ENCODE measurements around the gene BTC.

Gene BTC, protein sequence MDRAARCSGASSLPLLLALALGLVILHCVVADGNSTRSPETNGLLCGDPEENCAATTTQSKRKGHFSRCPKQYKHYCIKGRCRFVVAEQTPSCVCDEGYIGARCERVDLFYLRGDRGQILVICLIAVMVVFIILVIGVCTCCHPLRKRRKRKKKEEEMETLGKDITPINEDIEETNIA

DNA sequence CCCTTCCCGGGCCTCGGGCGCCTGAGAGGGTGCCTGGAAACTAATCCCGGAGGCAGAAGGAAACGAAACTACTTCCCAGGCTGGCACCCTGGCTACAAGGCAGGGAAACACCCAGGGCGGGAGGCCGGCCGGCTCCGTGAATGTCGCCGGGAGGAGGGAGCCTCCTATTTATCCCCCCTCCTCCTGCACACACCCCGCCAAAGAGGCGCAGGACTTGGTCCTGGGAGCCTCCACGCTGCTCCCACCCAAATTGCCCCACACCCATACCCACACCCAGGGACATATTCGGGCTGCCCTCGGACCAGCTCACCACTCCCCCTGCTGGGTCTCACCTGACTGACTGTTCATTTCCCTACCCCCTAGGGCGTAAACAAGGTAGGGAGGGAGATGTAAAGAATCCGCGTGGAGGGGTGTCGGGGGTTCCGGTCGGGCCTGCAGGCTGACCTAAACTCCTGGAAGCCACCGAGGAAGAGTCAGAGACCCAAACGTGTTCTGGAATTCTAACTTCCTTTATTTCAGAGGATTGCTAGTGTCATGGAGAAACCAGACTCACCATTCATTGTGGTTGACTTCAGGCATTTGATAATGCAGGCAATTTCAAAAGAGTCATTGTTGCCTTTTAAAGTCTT, at the start of gene BTC:
Gene BTC, minus strand, starts transcription at position 142 of the 629 bp plus-strand sequence. CDS start 198 bp downstream, outside the sequence.
- peaks cover 61% of the 10 kb centered on the region for H3K27me3 Mint-ChIP-seq (ENCODE audit: low read depth)
- H3K36me3 Mint-ChIP-seq (ENCODE audit: low read depth), result no peaks in the 10 kb centered on the region
- no peaks in the 10 kb centered on the region for H3K9me3 Mint-ChIP-seq
- peaks cover 11% of the 10 kb centered on the region for H3K4me1 Mint-ChIP-seq
- TF ChIP-seq, protein P1, sequence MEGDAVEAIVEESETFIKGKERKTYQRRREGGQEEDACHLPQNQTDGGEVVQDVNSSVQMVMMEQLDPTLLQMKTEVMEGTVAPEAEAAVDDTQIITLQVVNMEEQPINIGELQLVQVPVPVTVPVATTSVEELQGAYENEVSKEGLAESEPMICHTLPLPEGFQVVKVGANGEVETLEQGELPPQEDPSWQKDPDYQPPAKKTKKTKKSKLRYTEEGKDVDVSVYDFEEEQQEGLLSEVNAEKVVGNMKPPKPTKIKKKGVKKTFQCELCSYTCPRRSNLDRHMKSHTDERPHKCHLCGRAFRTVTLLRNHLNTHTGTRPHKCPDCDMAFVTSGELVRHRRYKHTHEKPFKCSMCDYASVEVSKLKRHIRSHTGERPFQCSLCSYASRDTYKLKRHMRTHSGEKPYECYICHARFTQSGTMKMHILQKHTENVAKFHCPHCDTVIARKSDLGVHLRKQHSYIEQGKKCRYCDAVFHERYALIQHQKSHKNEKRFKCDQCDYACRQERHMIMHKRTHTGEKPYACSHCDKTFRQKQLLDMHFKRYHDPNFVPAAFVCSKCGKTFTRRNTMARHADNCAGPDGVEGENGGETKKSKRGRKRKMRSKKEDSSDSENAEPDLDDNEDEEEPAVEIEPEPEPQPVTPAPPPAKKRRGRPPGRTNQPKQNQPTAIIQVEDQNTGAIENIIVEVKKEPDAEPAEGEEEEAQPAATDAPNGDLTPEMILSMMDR (IDR thresholded peaks at IDR 0.05; ENCODE audit: unreplicated experiment in 3 of 3), result peak; percentile 24 to 39 (median 29)
- H3K4me3 Mint-ChIP-seq, result peak within 1 kb of the TSS; percentile 87 to 89 (median 88)
- peak within 1 kb of the TSS; percentile 66 to 93 (median 66) for H3K27ac Mint-ChIP-seq

DNA sequence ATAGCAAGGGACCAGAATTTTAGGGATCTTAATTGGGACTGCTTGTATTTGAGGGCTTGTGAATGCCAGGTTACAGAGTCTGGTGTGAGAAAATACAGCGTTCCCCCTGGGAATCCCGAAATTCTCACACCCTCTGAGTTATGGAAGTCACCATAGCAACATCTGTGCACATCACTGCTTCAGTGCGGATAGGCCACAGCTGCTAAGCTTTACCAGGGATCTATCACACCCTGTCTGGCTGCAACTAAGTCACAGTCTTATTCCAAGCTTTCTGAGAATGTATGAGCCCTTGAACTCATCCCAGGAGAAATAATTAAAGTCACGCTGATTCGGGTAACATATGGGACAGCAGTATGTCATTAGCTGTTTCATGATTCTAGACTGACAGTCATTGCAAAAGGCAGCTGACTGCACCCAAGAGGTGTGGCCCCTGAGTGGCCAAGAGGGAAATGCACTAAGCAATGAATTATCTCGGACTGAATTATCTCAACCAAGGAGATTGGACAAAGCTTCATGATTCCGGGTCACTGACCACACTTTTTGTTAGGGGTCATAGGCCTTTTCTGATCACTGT, 46.7 kb upstream of the BTC start:
- Mint-ChIP-seq H3K9me3 (peaks cover 3% of the 10 kb centered on the region), H3K36me3 (ENCODE audit: low read depth) (no peaks in the 10 kb centered on the region), H3K27ac (no peak overlapping the region), H3K27me3 (ENCODE audit: low read depth) (no peaks in the 10 kb centered on the region), H3K4me1 (no peaks in the 10 kb centered on the region), H3K4me3 (no peak overlapping the region)
- TF ChIP-seq, protein P1 (IDR thresholded peaks at IDR 0.05; ENCODE audit: unreplicated experiment in 3 of 3), result no peak

DNA sequence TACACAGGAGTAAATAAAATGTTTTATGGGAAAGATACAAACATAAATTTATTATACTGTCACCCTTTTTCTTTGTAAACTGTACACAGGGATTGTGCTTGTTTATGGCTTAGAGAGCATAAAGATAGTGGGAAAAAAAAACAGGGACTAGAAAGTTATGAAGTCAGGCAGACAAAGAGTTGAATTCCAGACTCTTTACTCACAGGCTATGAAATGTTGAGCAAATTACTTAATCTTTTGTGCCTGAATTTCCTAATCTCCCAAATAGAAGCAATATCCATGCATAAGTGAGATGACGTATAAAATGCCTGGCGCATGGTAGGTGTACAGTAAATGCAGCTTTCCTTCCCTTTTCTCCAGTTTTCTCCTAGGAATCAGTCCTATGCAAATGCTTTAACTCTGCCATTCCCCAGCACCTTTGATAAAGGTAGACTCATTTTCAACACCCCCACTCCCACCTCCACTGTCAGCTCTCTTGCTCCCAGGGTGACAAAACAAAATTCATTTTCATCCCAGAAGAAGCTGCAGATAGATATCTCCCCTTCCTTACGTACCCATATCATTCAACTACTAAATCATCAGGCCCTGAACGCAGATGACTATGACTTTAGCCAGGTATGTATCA, 44.5 kb upstream of the BTC start:
- H3K27ac Mint-ChIP-seq, result no peak overlapping the region
- TF ChIP-seq, protein P1 (IDR thresholded peaks at IDR 0.05; ENCODE audit: unreplicated experiment in 3 of 3), result no peak
- no peaks in the 10 kb centered on the region for H3K4me1 Mint-ChIP-seq
- no peaks in the 10 kb centered on the region for H3K36me3 Mint-ChIP-seq (ENCODE audit: low read depth)
- no peaks in the 10 kb centered on the region for H3K9me3 Mint-ChIP-seq
- H3K27me3 Mint-ChIP-seq (ENCODE audit: low read depth), result no peaks in the 10 kb centered on the region
- H3K4me3 Mint-ChIP-seq, result no peak overlapping the region

DNA sequence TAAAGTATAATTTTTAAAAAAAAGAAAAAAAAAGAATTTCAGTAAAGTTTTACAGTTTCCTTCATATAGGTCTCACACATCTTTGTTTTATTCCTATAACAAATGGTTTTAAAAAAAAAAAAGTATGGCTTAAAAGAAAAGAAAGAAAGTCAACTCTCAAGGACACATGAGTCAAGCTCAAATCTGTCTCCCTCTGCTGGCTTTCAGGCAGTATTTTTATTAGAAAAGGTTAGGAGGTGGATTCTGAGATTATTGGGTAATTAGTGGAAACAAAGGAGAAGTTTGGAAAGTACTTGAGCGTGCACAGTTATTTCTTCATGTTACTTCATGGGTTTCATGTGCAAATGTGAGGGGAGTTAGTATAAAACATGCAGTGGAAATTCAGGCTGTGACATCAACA, 36.6 kb upstream of the BTC start:
- Mint-ChIP-seq H3K27me3 (ENCODE audit: low read depth) (no peaks in the 10 kb centered on the region), H3K4me1 (no peaks in the 10 kb centered on the region)

DNA sequence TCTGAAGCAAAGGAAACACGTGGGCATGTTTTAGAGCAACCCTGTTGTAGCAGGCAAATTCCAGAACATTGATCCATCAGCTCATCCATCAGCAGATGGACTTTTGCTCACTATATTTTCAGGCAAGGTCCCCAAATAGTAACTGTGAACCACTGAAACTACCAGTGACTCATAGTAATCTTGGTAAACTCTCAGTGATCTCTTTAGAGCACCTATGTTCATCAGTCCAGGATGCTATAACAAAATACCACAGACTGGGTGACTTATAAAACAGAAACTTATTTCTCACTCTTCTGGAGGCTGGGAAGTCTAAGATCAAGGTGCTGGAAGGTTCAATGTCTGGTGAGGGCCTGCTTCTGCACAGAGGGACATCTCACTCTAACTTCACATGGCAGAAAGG, 28.9 kb upstream of the BTC start:
- Mint-ChIP-seq H3K27me3 (ENCODE audit: low read depth) (no peaks in the 10 kb centered on the region), H3K4me1 (no peaks in the 10 kb centered on the region), H3K27ac (no peak overlapping the region), H3K9me3 (peaks cover 6% of the 10 kb centered on the region), H3K4me3 (no peak overlapping the region), H3K36me3 (ENCODE audit: low read depth) (no peaks in the 10 kb centered on the region)
- TF ChIP-seq, protein P1 (IDR thresholded peaks at IDR 0.05; ENCODE audit: unreplicated experiment in 3 of 3), result no peak

More for the DNA sequence above, 36.6 kb upstream of the BTC start:
- H3K4me3 Mint-ChIP-seq, result no peak overlapping the region
- H3K36me3 Mint-ChIP-seq (ENCODE audit: low read depth), result no peaks in the 10 kb centered on the region
- H3K27ac Mint-ChIP-seq, result no peak overlapping the region
- TF ChIP-seq, protein P1 (IDR thresholded peaks at IDR 0.05; ENCODE audit: unreplicated experiment in 3 of 3), result no peak
- peaks cover 13% of the 10 kb centered on the region for H3K9me3 Mint-ChIP-seq

All from nephron (organoid).